DMS114 treated with DMSO at 0.1 percent for 48 hours (cell line): Measurements from ENCODE around the gene CREBRF.
"Not testable (repeated sequence)": the region's sequence is repeated elsewhere in the genome, so short reads cannot be mapped to it uniquely, and the experiment has no call there.

Experiments used
- DNase-seq: peaks from one replicate; lab custom pipeline; 2025; ENCODE audit not compliant: unreplicated experiment; lab: John Stamatoyannopoulos, UW

Gene CREBRF

GRCh38 chr5:173076471-173076870 lies 20.3 kb downstream of the CREBRF start:
- not testable (repeated sequence) for DNase-seq

GRCh38 chr5:173078878-173079277 lies 22.7 kb downstream of the CREBRF start:
- DNase-seq = no peak

- DNase-seq = no peak
Measured at GRCh38 chr5:173089581-173089980, 33.4 kb downstream of the CREBRF start.

GRCh38 chr5:173090639-173091038 lies 34.5 kb downstream of the CREBRF start:
- no peak for DNase-seq

GRCh38 chr5:173091981-173092380 lies 35.8 kb downstream of the CREBRF start:
- no peak for DNase-seq

- DNase-seq = no peak
Measured at GRCh38 chr5:173093606-173094005, 37.5 kb downstream of the CREBRF start.

- DNase-seq = no peak
Measured at GRCh38 chr5:173094012-173094661, 38.0 kb downstream of the CREBRF start.

GRCh38 chr5:173098787-173099186 lies 42.6 kb downstream of the CREBRF start:
- no peak for DNase-seq

- no peak for DNase-seq
Measured at GRCh38 chr5:173099461-173099860, 43.3 kb downstream of the CREBRF start.

- no peak for DNase-seq
Measured at GRCh38 chr5:173101245-173101644, 45.1 kb downstream of the CREBRF start.

GRCh38 chr5:173103411-173103810 lies 47.3 kb downstream of the CREBRF start:
- DNase-seq = no peak

GRCh38 chr5:173108914-173109313 lies 52.8 kb downstream of the CREBRF start:
- DNase-seq = no peak

- DNase-seq = no peak
Measured at GRCh38 chr5:173114536-173114935, 58.4 kb downstream of the CREBRF start.

- DNase-seq = no peak
Measured at GRCh38 chr5:173119719-173120118, 63.6 kb downstream of the CREBRF start.

- DNase-seq = no peak
Measured at GRCh38 chr5:173123416-173123815, 67.3 kb downstream of the CREBRF start.

- not testable (repeated sequence) for DNase-seq
Measured at GRCh38 chr5:173132166-173132565, 76.0 kb downstream of the CREBRF start.

- no peak for DNase-seq
Measured at GRCh38 chr5:173138707-173139106, 82.6 kb downstream of the CREBRF start.

GRCh38 chr5:173139631-173140030 lies 83.5 kb downstream of the CREBRF start:
- DNase-seq = no peak

GRCh38 chr5:173140769-173141168 lies 84.6 kb downstream of the CREBRF start:
- DNase-seq = no peak

GRCh38 chr5:173143567-173143966 lies 87.4 kb downstream of the CREBRF start:
- DNase-seq = no peak

GRCh38 chr5:173144200-173145176 lies 88.3 kb downstream of the CREBRF start, which contains the start of gene BNIP1:
BNIP1 (plus strand) TSS chr5:173144531; CDS start chr5:173144546, 15 bp downstream.
- peak; percentile 94 for DNase-seq

GRCh38 chr5:173148354-173148753 lies 92.2 kb downstream of the CREBRF start:
- no peak for DNase-seq
